ENCODE measurements around the gene WWOX. TPM values are rescaled to one million over a fixed set of nuclear protein-coding genes. Genes with fewer than 3 reads are reported as not detected.

WWOX gene
- total RNA-seq, 1 donor from 2014 or later = 19.2 TPM

DNA sequence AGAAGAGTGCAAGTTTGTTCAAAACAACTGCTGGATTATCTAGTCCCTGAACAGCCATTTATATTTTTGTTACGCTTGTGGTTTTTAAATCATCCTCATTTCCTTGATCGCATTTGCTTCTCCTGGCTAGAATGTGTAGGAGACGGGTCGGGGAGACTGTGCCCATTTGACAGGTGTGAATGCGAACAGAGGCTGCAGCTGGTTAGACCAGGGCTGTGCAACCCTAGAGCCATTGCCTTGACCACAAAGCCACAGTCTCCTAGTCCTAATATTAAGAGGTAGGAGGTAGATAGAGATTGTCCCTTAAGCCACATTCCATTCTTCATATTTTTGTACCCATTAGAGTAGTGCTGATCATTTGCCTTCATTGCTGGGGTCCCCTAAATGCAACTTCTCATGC is 639.1 kb downstream of the WWOX start:
- intact Hi-C loops (cut with DNase I) = no loop called here
- no peak for DNase-seq

DNA sequence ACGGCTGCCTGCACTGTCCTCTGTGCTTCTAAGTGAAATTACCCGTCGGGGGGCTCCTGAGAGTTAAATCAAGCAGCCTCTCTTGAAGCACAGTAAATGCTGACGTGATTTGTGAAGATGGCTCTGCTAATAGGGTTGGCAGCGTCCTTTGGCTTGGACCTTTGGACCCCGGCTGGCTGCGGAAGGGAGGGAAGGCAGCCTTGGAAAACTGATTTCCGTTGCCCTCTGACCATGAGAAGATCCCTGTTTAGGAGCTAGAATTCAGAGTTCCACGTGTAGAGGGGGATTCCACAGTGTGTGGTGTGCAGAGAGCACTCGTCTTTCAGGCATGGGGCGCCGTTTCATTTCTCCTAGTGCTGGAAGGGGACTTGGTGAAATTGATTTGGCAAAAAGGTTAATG is 640.8 kb downstream of the WWOX start:
- intact Hi-C loops (cut with DNase I) = no loop called here
- ATAC-seq = no peak

More for the DNA sequence above, 639.1 kb downstream of the WWOX start:
- no peaks in the 10 kb centered on the region for H3K27me3 ChIP-seq (ENCODE audit: low read depth)
- TF ChIP-seq, protein P1, sequence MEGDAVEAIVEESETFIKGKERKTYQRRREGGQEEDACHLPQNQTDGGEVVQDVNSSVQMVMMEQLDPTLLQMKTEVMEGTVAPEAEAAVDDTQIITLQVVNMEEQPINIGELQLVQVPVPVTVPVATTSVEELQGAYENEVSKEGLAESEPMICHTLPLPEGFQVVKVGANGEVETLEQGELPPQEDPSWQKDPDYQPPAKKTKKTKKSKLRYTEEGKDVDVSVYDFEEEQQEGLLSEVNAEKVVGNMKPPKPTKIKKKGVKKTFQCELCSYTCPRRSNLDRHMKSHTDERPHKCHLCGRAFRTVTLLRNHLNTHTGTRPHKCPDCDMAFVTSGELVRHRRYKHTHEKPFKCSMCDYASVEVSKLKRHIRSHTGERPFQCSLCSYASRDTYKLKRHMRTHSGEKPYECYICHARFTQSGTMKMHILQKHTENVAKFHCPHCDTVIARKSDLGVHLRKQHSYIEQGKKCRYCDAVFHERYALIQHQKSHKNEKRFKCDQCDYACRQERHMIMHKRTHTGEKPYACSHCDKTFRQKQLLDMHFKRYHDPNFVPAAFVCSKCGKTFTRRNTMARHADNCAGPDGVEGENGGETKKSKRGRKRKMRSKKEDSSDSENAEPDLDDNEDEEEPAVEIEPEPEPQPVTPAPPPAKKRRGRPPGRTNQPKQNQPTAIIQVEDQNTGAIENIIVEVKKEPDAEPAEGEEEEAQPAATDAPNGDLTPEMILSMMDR (IDR thresholded peaks at IDR 0.05) = no peak
- no peak overlapping the region for H3K27ac ChIP-seq
- H3K4me1 ChIP-seq = no peaks in the 10 kb centered on the region
- no peaks in the 10 kb centered on the region for H3K36me3 ChIP-seq
- no peaks in the 10 kb centered on the region for H3K9me3 ChIP-seq
- H3K4me3 ChIP-seq = no peak overlapping the region
- no peak for ATAC-seq

DNA sequence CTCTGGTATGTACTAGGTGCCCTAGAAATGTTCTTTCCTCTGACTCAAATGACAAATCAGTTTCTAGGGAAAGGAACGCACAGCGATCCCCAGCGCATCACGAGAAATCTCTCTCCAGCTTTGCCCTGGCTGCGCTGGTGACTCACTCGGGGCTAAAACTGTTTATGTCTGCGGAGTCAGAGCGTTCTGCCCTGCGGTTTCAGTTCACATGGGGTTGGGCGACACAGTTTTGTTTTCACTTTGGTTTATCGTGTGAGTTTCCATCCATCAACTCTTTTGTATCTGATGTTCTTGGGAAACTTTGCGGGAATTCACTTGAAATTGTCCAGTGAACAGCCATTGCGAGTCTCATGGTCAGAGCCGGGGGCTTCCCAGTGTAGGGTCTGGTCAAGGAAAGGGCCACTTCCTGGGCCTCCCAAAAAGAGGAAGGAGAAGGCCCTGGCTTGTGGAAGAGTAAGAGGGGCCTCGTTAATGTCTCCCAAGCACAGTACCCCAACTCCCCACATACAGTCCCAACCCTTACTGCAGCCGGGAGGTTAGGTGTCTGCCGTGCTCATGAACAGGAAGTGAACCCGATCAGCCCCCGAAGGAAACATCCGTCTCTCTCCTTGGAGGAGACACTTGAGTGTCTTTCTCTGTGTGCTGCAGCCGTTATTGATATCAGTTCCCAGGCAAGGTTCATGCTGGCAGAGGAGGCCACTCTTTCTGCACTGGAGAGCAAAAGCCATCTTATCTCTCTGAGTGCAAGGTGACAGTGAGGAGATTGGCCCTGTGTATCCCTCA is 643.2 kb downstream of the WWOX start:
- H3K27ac ChIP-seq = peak overlapping the region; percentile 75
- no peaks in the 10 kb centered on the region for H3K36me3 ChIP-seq
- TF ChIP-seq, protein P1 (IDR thresholded peaks at IDR 0.05) = no peak
- ATAC-seq (peak; percentile 69 to 71), DNase-seq (peak; percentile 51)
- peak overlapping the region; percentile 37 for H3K4me3 ChIP-seq
- H3K9me3 ChIP-seq = no peaks in the 10 kb centered on the region
- intact Hi-C loops (cut with DNase I) = no loop called here
- H3K4me1 ChIP-seq = no peaks in the 10 kb centered on the region
- no peaks in the 10 kb centered on the region for H3K27me3 ChIP-seq (ENCODE audit: low read depth)

More for the DNA sequence above, 640.8 kb downstream of the WWOX start:
- Histone ChIP-seq H3K36me3 (no peaks in the 10 kb centered on the region), H3K27ac (no peak overlapping the region), H3K9me3 (no peaks in the 10 kb centered on the region), H3K27me3 (ENCODE audit: low read depth) (no peaks in the 10 kb centered on the region), H3K4me1 (no peaks in the 10 kb centered on the region), H3K4me3 (no peak overlapping the region)
- TF ChIP-seq, protein P1 (IDR thresholded peaks at IDR 0.05) = no peak
- no peak for DNase-seq

GRCh38 chr16:78743556-78743955 is 644.1 kb downstream of the WWOX start:
- intact Hi-C loops (cut with DNase I) = no loop called here
- TF ChIP-seq, protein P1 (IDR thresholded peaks at IDR 0.05) = no peak
- DNase-seq (no peak), ATAC-seq (no peak)
- H3K4me1 ChIP-seq = no peaks in the 10 kb centered on the region
- no peaks in the 10 kb centered on the region for H3K36me3 ChIP-seq
- no peaks in the 10 kb centered on the region for H3K9me3 ChIP-seq
- H3K27me3 ChIP-seq (ENCODE audit: low read depth) = no peaks in the 10 kb centered on the region
- no peak overlapping the region for H3K4me3 ChIP-seq
- H3K27ac ChIP-seq = no peak overlapping the region

GRCh38 chr16:78744099-78744498 is 644.6 kb downstream of the WWOX start:
- H3K36me3 ChIP-seq = no peaks in the 10 kb centered on the region
- TF ChIP-seq, protein P1 (IDR thresholded peaks at IDR 0.05) = no peak
- no peaks in the 10 kb centered on the region for H3K9me3 ChIP-seq
- no peaks in the 10 kb centered on the region for H3K27me3 ChIP-seq (ENCODE audit: low read depth)
- no peak for DNase-seq
- H3K4me3 ChIP-seq = no peak overlapping the region
- intact Hi-C loops (cut with DNase I) = no loop called here
- no peak for ATAC-seq
- no peaks in the 10 kb centered on the region for H3K4me1 ChIP-seq
- no peak overlapping the region for H3K27ac ChIP-seq

Data from lower lobe of right lung (tissue), 2 donors.